GM19463 (cell line): ENCODE data around the gene C1QTNF5.

ENCODE experiments used
- ATAC-seq: cut with Tn5 transposase; IDR thresholded peaks from one replicate; pipeline ENCODE4 v1.9.1; 2021; ENCODE audit warnings: mild to moderate bottlenecking, moderate library complexity; ENCODE audit not compliant: unreplicated experiment

Gene C1QTNF5

DNA sequence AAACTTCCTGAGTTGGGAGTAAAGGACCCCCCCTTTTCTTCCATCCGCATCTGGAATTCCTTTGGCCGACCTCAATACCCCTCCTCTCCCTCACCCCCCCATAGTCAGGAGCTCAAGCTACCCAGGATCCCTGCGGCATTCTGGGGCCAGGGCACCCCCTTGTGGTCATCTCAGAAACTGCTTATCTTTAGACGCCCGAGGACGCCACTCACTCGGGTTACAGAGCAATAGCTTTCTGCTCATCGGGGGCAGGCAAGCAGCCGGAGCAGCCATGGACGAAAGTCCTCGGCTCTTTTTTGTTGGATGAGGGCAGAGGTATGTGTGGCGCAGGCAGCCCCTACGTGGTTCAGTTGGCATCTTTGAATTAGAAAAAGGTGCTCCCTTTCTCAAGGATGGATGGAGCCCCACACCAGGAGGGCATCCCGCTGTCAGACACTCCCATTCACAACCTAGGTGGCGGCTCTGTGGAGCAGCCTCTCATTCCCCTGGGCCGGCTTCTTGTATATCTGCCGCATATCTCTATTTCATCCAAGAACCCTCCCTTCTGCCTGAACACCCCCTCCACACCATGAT lies 2.3 kb downstream of the C1QTNF5 start:
- no peak for ATAC-seq

DNA sequence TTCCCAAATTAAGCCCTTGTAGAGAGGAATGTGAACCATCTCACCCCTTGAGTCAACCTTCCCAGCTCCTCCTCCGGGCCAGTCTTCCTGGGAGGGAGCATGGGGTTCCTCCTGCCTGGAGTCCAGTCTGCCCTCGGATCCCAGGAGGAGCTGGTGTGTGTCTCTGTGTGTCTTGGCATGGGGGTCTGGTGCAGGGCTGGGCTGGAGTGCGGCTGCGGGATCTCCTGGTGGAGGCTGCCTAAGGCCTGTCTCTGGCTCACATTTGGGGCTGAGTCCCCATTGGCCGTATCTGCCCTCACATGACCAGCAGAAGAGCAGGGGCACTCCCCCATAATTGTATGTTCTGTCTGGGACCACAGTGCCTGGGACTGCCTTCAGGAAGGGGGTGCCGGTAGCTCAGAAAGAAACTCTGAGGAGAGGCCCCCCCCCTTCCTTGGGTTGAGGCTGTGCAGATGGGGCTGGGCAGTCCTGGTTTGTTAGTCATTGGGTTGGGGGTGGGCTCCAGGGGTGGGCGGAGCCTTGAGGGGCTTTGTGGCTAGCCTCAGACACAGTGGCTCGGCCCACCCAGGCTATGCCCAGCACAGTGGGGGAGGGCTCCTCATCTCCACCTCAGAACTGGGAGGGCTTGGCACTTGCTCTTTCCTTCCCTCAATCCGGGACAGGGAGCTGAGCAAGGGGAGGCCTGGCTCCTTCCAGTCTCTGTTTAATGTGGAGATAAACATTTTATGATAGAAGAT lies 2.9 kb downstream of the C1QTNF5 start:
- ATAC-seq: no peak

DNA sequence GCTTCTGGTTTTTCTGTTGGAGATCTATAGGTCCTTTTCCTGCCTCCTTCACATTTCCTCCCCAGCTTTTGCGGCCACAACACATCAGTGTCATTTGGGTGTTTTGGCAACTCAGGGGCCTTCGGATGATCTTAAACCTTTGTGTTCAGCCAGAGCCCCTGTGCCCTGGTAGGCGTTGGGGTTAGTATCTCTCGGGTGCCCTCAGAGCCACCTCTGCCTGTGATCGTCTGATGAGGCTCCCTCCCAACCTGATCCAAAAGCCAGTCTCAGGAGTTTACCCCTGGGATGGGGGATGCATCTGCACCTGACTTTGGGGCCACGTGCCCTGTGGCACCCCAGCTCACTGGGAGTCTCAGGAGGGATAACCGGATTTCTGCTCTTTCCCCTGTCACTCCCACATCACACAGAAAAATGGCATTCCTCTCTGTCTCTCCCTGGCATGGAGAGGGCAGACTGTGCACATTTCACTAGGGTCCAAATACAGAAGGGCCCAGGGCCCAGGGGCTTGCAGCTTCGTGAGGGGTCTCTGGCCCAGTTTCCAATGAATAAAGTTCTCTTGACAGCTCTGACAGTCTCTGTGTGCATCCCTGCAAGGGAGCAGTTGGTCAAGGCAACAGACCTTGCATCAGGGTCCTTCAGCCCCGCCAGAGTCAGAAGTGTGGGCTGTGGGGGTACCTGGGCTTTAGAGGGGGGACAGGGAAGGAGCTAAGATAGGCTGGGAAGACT lies 3.8 kb downstream of the C1QTNF5 start:
- ATAC-seq: no peak

DNA sequence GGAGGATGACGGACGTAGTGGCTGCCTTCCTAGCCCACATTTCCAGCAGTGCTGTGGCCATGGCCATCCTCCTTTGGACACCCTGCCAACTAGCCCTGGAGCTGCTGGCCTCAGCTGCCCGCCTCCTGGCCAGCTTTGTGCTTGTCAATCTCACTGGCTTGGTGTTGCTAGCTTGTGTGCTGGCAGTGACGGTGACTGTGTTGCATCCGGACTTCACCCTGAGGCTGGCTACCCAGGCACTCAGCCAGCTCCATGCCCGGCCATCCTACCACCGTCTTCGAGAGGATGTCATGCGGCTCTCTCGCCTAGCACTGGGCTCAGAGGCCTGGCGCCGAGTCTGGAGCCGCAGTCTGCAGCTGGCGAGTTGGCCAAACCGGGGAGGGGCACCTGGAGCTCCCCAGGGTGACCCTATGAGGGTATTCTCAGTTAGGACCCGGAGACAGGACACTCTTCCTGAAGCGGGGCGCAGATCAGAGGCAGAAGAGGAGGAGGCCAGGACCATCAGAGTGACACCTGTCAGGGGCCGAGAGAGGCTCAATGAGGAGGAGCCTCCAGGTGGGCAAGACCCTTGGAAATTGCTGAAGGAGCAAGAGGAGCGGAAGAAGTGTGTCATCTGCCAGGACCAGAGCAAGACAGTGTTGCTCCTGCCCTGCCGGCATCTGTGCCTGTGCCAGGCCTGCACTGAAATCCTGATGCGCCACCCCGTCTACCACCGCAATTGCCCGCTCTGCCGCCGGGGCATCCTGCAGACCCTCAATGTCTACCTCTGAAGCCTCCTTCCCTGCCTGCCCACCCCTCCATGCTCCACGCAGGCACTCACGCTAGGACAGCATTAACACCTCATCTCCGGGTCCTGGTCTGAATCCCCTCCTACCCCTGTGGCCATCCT lies 4.8 kb downstream of the C1QTNF5 start:
- no peak for ATAC-seq

DNA sequence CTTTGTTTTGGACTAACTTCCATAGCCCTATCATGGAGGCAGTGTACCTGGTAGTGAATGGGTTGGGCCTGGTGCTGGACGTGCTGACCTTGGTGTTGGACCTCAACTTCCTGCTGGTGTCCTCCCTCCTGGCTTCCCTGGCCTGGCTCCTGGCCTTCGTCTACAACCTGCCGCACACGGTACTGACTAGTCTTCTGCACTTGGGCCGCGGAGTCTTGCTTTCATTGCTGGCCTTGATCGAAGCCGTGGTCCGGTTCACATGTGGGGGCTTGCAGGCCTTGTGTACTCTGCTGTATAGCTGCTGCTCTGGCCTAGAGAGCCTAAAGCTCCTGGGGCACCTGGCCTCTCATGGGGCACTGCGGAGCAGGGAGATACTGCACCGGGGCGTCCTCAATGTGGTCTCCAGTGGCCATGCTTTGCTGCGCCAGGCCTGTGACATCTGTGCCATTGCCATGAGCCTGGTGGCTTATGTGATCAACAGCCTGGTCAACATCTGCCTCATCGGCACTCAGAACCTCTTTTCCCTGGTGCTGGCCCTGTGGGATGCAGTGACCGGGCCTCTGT lies 5.5 kb downstream of the C1QTNF5 start:
- no peak for ATAC-seq

DNA sequence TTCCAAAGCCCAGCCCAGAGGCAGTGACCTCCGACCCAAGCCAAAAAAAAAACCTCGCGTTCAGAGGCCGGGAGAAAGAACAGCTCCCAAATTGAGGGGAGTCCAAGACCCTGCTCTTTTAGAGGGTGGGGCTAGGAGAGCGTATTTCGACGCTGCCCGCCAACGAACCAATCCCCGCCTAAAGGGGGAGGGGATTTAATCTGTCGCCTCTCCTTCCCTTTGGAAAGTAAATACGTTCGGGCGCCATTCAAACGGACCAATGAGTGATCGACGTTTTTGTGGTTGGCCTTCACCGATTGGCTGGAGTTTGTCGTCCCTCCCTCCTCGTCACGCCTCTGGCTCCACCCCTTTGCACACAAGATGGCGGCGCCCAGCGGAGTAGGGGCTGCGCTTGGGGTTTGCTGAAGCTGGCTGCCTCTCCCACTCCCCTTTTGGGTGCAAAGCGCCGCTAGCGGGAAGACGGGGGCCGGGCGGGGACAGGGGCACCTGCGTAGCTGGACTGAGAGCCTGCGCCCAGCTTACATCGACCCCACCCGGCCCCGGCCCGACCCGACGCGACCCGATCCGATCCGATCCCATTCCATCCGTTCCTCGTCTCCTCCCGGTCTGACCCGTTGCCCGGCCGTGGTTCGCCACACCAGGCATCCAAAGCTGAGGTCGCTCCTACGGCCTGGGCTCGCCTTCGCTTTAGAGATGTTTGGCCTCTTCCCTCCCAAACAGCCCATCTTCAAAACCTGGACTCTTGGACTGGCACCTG lies 6.3 kb downstream of the C1QTNF5 start, which contains the start of gene RNF26:
TSS of gene RNF26 (plus strand) at position 354 of the 757 bp plus-strand sequence. CDS start 596 bp downstream, outside the sequence.
- ATAC-seq: peak; percentile 95

DNA sequence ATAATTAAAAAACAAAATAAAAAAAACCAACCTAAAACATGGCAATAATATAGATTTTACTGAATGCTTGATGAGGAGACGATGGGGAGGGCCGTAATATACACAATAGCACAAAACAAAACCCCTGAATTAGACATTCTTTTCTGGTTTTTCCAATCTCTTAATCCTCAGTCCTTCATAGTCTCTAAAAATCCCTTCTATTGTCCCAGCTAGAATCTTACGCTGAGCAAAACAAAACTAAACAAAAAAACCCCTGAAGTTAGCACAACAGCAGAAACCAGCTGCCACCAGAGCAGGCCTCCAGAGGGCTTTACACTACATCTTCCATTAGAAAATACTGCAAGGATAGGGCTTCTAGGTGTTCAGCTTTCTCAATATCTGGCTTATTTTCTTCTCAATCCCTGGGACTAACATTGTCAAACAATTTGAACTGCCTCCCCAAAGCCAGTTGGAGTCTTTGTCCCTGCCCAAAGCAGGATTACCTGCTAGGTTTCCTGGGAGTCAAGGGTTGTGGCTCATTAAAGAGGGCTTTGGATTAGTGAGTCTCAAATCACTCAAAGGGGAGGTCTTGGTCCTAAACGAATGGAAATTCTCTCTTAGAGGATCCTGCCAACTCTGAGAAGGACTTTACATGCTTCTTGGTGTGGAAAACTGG lies 8.4 kb downstream of the C1QTNF5 start:
- no peak for ATAC-seq

DNA sequence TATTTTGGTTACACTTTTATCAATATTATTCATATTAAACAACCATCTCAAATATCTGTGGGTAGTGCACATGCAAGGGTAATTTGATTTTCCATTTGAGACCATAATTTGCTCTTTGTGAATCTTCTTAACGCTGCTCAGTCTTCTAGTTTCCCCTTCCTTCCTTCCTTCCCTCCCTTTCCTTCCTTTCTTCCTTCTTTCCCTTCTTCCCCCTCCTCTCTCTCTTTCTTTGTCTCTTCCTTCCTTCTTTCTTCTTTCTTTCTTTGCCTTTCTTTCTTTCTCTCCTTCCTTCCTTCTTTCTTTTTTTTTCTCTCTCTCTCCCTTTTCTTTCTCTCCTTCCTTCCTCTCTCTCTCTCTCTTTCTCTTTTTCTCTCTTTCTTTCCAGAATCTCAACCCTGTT lies 10.4 kb downstream of the C1QTNF5 start:
- ATAC-seq: no peak

DNA sequence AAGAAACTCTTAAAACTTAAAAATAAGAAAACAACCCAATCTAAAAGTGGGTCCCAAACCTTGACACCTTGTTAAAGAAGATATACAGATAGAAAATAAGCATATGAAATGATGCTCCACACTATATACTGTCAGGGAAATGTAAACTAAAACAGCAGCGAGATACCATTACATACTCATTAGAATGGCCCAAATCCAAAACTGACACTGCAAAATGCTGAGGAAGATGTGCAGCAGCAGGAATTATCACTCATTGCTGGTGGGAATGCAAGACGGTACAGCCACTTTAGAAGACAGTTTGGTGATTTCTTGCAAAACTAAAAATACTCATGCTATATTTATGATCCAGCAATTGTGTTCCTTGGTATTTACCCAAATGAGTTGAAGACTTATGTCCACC lies 11.4 kb downstream of the C1QTNF5 start:
- ATAC-seq: no peak

DNA sequence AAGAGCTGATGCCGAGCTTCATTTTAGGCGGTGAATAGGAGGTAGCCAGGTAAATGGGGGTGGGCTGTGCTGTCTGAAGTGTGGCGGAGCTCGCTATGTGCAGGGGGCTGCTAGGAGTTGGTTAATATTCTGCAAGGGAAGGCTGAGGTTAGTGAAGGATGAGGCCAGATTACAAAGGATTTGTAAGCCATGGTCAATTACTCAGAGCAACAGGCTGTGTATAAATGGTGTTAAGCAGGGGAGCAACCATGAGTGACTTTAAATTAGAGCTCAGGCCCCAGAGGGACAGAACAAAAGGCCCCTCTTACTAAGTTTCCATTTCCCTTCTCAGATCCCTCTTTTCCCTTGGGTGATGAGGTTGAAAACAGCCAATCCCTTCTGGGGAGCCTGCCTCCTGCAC lies 16.5 kb downstream of the C1QTNF5 start:
- no peak for ATAC-seq

DNA sequence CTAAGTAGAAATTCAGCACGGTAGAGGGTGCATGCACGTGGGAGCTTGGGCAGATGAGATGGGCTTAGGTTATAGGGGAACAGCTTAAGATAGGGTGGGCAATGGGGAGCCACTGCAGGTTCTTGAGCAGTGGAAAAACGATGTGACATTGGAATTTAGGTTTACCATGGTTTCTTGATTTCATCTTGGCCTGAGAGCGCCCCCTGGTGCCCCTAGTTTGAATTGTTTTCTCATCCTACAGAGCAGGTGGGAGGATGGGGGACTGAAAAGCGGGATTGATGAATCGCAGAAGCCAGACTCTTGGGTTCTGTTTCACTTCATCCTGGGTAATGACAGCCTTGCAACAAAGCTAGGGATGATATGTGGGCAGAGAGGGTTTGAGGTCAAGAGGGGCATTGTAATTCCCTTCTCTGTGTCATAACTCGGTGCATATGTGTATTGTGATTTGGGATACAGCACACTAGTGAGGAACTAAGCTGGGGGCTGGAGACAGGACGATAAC lies 17.1 kb downstream of the C1QTNF5 start:
- ATAC-seq: no peak

DNA sequence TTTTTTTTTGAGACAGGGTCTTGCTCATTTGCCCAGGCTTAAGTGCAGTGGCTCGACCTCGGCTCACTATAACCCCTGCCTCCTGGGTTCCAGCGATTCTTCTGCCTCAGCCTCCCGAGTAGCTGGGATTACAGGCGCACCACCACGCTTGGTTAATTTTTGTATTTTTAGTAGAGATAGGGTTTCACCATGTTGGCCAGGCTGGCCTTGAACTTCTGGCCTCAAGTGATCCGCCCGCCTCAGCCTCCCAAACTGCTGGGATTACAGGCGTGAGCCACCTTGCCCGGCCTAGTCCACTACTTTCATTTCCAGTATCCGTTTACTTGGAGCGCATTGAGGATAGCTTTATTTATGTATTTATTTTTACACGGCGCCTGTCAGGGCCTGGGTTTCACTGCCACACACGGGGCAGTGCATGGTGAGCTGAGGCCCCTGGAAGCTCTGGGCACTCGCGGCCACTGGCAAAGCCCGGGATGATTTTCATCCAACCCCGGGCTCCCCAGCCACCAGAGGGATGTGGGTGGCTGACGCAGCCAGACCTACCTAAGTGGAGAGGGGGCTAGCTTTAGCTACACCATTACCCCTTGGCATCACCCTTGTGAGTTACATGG lies 17.7 kb downstream of the C1QTNF5 start:
- ATAC-seq: no peak

DNA sequence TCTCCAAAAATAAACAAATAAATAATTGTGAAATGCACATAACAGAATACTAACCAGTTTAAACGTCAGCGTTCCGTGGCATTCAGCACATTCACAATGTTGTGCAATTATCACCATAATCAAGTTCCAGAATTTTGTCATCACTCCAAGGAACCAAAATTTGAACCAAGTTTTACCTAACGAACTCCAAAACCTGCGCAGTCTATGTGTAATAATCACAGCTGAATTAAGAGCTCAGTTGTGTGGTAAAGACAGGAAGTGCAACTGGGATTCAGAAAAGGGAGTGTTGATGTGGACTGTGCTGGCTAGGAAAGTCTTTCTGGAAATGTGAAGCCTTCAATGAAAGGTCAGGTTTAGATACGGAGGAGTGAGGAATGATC lies 18.3 kb downstream of the C1QTNF5 start:
- no peak for ATAC-seq

DNA sequence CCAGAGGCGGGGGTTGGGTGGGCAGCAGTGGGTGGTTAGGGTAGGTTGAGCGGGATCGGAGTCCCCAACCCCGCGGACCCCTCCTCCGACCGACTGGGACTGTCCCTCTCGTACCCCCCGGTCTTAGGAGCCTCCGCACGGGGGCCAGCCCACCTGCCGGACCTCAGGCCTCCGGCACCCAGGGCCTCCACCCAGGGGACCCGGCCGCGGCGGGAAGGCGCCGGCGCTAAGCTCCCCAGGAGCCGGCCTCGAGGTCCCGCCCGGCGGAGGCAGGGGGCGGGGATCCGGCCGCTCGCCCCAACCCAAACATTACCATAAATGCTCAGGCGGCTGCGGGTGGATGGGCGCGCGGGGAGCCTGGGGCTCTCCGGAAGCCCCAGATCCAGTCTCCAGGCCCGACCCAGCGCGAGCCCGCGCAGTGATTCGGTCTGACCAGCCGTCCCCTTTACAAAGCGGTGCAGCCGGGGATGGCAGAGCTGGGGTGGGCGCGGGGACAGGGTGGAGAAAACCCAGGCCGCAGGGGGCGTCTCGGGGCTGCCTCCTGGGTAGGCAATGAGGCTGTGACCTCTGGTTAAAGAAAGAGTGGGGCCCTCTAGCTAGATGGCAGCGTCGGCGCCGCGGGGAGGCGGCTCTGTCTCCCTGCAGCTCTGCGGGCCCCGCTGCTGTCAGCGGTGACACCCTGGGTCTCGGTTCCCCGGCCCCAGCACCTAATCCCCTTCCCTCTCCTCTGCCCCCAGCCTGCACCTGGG lies 19.7 kb downstream of the C1QTNF5 start:
- peak; percentile 46 for ATAC-seq

DNA sequence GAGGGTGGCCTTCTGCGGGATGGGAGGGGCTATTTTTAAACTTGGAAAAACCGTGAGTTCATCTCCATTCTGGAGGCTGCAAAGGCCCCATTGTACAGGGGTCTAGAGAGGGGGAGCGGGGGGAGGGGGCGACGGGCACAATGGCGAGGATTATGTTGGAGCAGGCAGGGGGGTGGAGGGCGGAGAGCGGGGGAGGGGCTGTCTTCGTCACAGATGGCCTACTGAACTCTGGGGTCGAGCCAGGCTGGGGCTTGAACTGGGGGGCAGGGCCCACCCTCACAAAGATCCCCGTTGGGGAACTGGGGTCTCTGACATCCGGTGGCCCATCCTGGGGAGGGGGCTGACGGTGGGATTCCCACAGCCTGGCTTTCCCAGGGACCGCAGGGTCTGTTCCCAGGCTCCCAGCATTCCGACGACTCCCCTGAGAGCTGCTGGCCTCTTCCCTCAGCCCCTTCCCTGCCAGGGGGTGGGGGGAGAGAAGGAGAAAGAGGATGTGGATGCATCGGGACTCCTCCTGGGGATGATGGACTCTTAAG lies 20.4 kb downstream of the C1QTNF5 start:
- no peak for ATAC-seq

DNA sequence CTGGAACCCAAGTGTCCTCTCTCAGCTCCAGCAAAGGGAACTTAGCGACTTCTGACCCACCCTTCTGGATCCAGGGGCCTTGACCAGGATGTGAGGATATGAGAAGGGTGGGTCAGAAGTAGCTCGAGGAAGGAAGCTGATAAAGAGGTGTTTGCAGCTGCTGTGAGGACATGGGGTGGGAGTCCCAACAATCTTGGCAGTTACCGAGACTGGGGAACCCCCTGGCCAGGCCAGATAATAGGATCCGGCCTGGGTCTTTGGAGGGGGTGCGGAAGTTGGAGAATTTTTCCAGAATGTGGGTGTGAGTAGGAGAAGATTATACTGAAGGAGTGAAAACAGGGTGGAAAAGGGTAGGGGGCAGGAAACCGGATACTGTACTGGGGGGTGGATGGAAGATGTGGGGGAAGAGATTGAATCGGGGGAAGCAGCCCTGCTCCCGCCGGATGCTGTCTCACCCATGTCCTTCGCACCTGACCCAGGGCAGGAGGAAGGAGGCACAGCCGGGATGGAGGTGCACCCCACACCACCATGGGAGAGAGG lies 20.9 kb downstream of the C1QTNF5 start:
- ATAC-seq: no peak

DNA sequence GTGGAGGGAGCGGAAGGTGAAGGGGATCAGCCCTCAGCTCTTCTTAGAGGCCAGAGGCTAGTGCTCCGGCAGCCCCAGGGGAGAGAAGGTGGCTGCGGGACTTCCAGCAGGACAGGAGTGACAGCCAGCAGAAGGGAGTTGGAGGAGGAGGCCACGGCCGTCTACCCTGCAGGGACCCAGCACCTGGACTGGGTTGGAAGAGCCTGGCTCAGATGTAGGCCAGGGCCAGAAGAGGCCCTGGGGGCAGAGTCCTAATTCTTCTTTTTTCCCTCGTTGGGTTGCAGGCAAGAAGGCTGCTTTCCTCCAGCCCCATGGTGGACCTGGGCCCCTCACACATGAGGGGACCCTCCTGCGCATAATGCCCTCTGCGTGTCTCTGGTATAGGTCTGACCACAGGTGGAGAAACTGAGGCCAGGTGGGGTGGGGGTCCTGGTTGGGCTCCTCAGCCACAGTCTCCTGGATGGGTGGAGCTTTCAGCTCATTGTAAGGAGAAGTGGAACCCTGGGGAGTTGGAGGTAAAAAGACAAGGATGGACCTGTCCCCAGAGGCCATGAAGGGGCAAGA lies 21.5 kb downstream of the C1QTNF5 start:
- ATAC-seq: no peak
